Mucosa of rectum (tissue), 2 donors: Measurements from ENCODE around the gene GNG7.

Experiments
- H3K27ac ChIP-seq, 2 donors: one replicate each; pipeline ENCODE4 v1.7.0; 2013; ENCODE audit warnings: inconsistent platforms in 2 of 2, low read depth in 2 of 2, low read length in 2 of 2
- H3K27me3 ChIP-seq, 2 donors: one replicate each; pipeline ENCODE4 v1.7.0; 2013; ENCODE audit warnings: low read length in 2 of 2; ENCODE audit not compliant: control insufficient read depth in 2 of 2, insufficient read depth in 2 of 2
- H3K36me3 ChIP-seq, 2 donors: one replicate each; pipeline ENCODE4 v1.7.0; 2013; ENCODE audit warnings: low read length in 2 of 2; ENCODE audit not compliant: control insufficient read depth in 2 of 2, insufficient read depth in 2 of 2
- H3K4me1 ChIP-seq, 2 donors: one replicate each; pipeline ENCODE4 v1.7.0; 2013; ENCODE audit warnings: low read length in 2 of 2, mild to moderate bottlenecking in 1 of 2; ENCODE audit not compliant: control insufficient read depth in 2 of 2, insufficient read depth in 2 of 2
- H3K4me3 ChIP-seq, 2 donors: one replicate each; pipeline ENCODE4 v1.7.0; 2013; ENCODE audit warnings: low read length in 2 of 2
- H3K9ac ChIP-seq, 2 donors: one replicate each; pipeline ENCODE4 v1.7.0; 2013; ENCODE audit warnings: low read length in 2 of 2, low read depth in 1 of 2, mild to moderate bottlenecking in 1 of 2
- H3K9me3 ChIP-seq, 2 donors: one replicate each; pipeline ENCODE4 v1.7.0; 2013; ENCODE audit warnings: low read length in 2 of 2; ENCODE audit not compliant: control insufficient read depth in 2 of 2
- donor health status: healthy.
- donor health status: Normal muscosa, but diverticular disease.

The GNG7 gene

GRCh38 chr19:2488942-2489731 is 213.4 kb downstream of the GNG7 start:
- H3K4me1 ChIP-seq: peaks cover 28 to 39% of the 10 kb centered on the region in 2 donors
- no peaks in the 10 kb centered on the region for H3K36me3 ChIP-seq
- peak overlapping the region; percentile 50 to 59 for H3K4me3 ChIP-seq
- no peaks in the 10 kb centered on the region for H3K9me3 ChIP-seq
- peak overlapping the region; percentile 63 to 69 for H3K9ac ChIP-seq
- H3K27me3 ChIP-seq: peaks cover 0 to 6% of the 10 kb centered on the region in 2 donors
- peak overlapping the region; percentile 63 to 67 for H3K27ac ChIP-seq

DNA sequence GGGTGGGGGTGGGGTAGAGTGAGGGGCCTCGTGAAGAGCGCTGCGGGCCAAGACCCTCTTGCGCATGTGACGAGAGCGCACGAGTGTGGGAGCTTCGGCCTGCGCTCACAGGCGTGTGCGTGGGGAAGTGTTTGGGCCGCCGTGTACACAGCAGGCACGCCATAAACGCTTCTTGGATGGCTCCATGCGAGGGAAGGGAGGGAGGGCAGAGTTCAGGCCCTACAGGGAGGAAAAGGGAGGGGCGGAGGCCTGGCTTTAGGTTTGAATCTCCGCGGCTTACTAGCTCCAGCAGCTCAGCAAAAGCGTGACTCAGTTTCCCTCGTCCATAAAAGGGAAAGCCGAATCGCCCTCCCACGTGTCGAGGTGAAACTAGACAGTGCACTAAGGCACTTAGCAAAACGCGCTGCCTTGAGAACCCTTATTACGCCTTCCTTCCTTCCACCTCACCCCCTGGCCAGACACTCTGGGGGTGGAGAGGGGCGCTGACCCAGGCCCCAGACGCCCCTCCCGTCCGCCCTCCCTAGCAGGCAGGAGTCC is 214.0 kb downstream of the GNG7 start:
- Histone ChIP-seq H3K9ac (peak overlapping the region; percentile 63 to 69), H3K9me3 (no peaks in the 10 kb centered on the region), H3K36me3 (no peaks in the 10 kb centered on the region), H3K4me3 (peak overlapping the region; percentile 50 to 59), H3K4me1 (peaks cover 25 to 33% of the 10 kb centered on the region in 2 donors), H3K27ac (peak overlapping the region; percentile 63 to 67), H3K27me3 (peaks cover 0 to 4% of the 10 kb centered on the region in 2 donors)

DNA sequence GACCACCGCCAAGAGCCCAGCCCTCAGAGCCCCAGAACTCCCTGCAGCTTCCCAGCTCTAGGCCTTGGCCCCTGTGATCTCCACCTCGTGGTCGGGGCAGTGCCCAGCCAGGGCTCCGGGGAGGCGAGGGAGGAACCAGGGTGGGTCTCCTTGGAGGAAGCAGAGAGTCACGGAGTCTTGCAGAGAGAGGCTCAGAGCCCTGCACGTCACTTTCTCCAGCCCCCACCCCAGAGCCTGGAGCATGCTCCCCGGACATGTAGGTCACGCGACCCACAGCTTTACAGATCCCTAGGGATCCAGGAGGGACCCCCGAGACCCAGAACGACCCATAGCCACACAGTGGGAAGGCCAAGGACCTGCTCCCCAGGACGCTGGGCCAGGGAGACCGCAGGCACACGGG is 214.7 kb downstream of the GNG7 start:
- peaks cover 0 to 4% of the 10 kb centered on the region in 2 donors for H3K27me3 ChIP-seq
- H3K36me3 ChIP-seq: no peaks in the 10 kb centered on the region
- H3K9me3 ChIP-seq: no peaks in the 10 kb centered on the region
- peaks cover 25 to 33% of the 10 kb centered on the region in 2 donors for H3K4me1 ChIP-seq
- no peak overlapping the region for H3K9ac ChIP-seq
- H3K27ac ChIP-seq: no peak overlapping the region
- no peak overlapping the region for H3K4me3 ChIP-seq

GRCh38 chr19:2487090-2487489 is 215.4 kb downstream of the GNG7 start:
- Histone ChIP-seq H3K27me3 (peaks cover 0 to 4% of the 10 kb centered on the region in 2 donors), H3K4me3 (no peak overlapping the region), H3K9me3 (no peaks in the 10 kb centered on the region), H3K36me3 (no peaks in the 10 kb centered on the region), H3K4me1 (peaks cover 25 to 33% of the 10 kb centered on the region in 2 donors), H3K9ac (no peak overlapping the region), H3K27ac (no peak overlapping the region)

DNA sequence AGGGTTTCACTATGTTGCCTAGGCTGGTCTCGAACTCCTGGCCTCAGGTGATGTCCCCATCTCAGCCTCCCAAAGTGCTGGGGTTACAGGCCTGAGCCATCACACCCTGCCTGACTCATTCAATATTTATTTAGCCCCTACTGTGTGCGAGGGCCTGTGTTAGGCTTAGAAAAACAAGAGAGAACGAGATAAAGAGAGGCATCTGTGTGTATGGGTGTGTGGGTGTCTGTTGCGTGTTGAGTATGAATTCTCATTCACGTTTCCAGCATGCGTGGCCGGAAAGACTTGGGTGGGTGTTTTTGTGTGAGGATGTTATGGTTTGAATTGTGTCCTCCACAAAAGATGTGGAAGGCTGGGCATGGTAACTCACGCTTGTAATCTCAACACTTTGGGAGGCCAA is 217.1 kb downstream of the GNG7 start:
- peaks cover 13 to 21% of the 10 kb centered on the region in 2 donors for H3K4me1 ChIP-seq
- no peak overlapping the region for H3K9ac ChIP-seq
- H3K27ac ChIP-seq: no peak overlapping the region
- H3K4me3 ChIP-seq: no peak overlapping the region
- no peaks in the 10 kb centered on the region for H3K36me3 ChIP-seq
- peaks cover 0 to 4% of the 10 kb centered on the region in 2 donors for H3K27me3 ChIP-seq
- no peaks in the 10 kb centered on the region for H3K9me3 ChIP-seq

GRCh38 chr19:2484178-2484937 is 218.1 kb downstream of the GNG7 start:
- Histone ChIP-seq H3K27ac (no peak overlapping the region), H3K4me3 (no peak overlapping the region), H3K4me1 (peaks cover 7 to 15% of the 10 kb centered on the region in 2 donors), H3K9ac (no peak overlapping the region), H3K9me3 (no peaks in the 10 kb centered on the region), H3K36me3 (no peaks in the 10 kb centered on the region), H3K27me3 (no peaks in the 10 kb centered on the region)

GRCh38 chr19:2483484-2484151 is 218.9 kb downstream of the GNG7 start:
- no peak overlapping the region for H3K27ac ChIP-seq

GRCh38 chr19:2483084-2483483 is 219.4 kb downstream of the GNG7 start:
- H3K9me3 ChIP-seq: no peaks in the 10 kb centered on the region
- no peaks in the 10 kb centered on the region for H3K27me3 ChIP-seq
- no peak overlapping the region for H3K4me3 ChIP-seq
- H3K36me3 ChIP-seq: no peaks in the 10 kb centered on the region
- H3K4me1 ChIP-seq: peaks cover 7 to 15% of the 10 kb centered on the region in 2 donors
- H3K27ac ChIP-seq: no peak overlapping the region
- no peak overlapping the region for H3K9ac ChIP-seq

More at GRCh38 chr19:2483484-2484151, 218.9 kb downstream of the GNG7 start:
- no peaks in the 10 kb centered on the region for H3K27me3 ChIP-seq
- peaks cover 6 to 16% of the 10 kb centered on the region in 2 donors for H3K4me1 ChIP-seq
- no peaks in the 10 kb centered on the region for H3K9me3 ChIP-seq
- no peaks in the 10 kb centered on the region for H3K36me3 ChIP-seq
- no peak overlapping the region for H3K9ac ChIP-seq
- no peak overlapping the region for H3K4me3 ChIP-seq

GRCh38 chr19:2482354-2483038 is 220.0 kb downstream of the GNG7 start:
- H3K9me3 ChIP-seq: no peaks in the 10 kb centered on the region
- H3K27me3 ChIP-seq: no peaks in the 10 kb centered on the region
- H3K36me3 ChIP-seq: no peaks in the 10 kb centered on the region
- no peak overlapping the region for H3K27ac ChIP-seq
- H3K9ac ChIP-seq: no peak overlapping the region
- peaks cover 11 to 16% of the 10 kb centered on the region in 2 donors for H3K4me1 ChIP-seq
- no peak overlapping the region for H3K4me3 ChIP-seq
